Measurements from ENCODE around the gene ZSCAN29. TPM values are rescaled to one million over a fixed set of nuclear protein-coding genes. Genes with fewer than 3 reads are reported as not detected.

Gene ZSCAN29
- total RNA-seq, 1 experiment from 2014 or later = 32.8 TPM

DNA sequence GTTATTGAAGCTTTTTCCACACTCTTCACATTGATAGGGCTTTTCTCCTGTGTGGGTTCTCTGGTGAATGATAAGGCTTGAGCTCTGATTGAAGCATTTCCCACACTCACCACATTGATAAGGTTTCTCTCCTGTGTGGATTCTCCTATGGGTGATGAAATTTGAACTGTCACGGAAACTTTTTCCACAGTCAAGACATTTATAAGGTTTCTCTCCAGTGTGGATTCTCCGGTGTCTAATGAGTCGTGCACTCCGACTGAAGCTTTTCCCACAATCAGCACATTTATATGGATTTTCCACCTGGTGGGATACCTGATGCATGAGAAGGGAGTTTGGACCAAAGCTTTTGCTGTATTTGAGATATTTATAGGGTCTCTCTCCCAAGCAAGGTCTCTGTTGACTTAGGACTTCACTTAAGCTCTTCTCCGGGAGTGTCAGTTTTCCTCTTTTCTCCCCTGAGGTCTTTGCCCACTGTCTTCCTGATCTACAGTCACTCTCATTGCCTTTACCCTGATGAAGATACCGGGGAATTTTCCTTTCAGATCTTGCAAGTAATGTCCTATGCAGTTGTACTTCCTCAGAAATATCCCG lies 9.4 kb downstream of the ZSCAN29 start:
- ATAC-seq (no peak), DNase-seq (ENCODE audit: low read depth, low spot score) (no peak)
- TF ChIP-seq, protein P1, sequence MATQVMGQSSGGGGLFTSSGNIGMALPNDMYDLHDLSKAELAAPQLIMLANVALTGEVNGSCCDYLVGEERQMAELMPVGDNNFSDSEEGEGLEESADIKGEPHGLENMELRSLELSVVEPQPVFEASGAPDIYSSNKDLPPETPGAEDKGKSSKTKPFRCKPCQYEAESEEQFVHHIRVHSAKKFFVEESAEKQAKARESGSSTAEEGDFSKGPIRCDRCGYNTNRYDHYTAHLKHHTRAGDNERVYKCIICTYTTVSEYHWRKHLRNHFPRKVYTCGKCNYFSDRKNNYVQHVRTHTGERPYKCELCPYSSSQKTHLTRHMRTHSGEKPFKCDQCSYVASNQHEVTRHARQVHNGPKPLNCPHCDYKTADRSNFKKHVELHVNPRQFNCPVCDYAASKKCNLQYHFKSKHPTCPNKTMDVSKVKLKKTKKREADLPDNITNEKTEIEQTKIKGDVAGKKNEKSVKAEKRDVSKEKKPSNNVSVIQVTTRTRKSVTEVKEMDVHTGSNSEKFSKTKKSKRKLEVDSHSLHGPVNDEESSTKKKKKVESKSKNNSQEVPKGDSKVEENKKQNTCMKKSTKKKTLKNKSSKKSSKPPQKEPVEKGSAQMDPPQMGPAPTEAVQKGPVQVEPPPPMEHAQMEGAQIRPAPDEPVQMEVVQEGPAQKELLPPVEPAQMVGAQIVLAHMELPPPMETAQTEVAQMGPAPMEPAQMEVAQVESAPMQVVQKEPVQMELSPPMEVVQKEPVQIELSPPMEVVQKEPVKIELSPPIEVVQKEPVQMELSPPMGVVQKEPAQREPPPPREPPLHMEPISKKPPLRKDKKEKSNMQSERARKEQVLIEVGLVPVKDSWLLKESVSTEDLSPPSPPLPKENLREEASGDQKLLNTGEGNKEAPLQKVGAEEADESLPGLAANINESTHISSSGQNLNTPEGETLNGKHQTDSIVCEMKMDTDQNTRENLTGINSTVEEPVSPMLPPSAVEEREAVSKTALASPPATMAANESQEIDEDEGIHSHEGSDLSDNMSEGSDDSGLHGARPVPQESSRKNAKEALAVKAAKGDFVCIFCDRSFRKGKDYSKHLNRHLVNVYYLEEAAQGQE (IDR thresholded peaks at IDR 0.05; ENCODE audit: insufficient read depth in 1 of 2, low read depth in 2 of 2, low read length in 1 of 2) = no peak
- TF ChIP-seq POLR2AphosphoS5 (IDR thresholded peaks at IDR 0.05; ENCODE audit: low read depth, low read length) (no peak), SIN3A (IDR thresholded peaks at IDR 0.05; ENCODE audit: borderline replicate concordance, insufficient read depth, low read depth, low read length) (no peak), TCF7L2 (IDR thresholded peaks at IDR 0.05; ENCODE audit: low read depth, low read length) (no peak)
- TF ChIP-seq, protein P2, sequence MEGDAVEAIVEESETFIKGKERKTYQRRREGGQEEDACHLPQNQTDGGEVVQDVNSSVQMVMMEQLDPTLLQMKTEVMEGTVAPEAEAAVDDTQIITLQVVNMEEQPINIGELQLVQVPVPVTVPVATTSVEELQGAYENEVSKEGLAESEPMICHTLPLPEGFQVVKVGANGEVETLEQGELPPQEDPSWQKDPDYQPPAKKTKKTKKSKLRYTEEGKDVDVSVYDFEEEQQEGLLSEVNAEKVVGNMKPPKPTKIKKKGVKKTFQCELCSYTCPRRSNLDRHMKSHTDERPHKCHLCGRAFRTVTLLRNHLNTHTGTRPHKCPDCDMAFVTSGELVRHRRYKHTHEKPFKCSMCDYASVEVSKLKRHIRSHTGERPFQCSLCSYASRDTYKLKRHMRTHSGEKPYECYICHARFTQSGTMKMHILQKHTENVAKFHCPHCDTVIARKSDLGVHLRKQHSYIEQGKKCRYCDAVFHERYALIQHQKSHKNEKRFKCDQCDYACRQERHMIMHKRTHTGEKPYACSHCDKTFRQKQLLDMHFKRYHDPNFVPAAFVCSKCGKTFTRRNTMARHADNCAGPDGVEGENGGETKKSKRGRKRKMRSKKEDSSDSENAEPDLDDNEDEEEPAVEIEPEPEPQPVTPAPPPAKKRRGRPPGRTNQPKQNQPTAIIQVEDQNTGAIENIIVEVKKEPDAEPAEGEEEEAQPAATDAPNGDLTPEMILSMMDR (IDR thresholded peaks at IDR 0.05) = no peak
- no peaks in the 10 kb centered on the region for H3K27me3 ChIP-seq (ENCODE audit: control insufficient read depth, insufficient read depth, low read length)
- H3K9me3 ChIP-seq (ENCODE audit: control insufficient read depth, insufficient read depth, low read depth, low read length) = peaks cover 76% of the 10 kb centered on the region
- H3K36me3 ChIP-seq (ENCODE audit: control insufficient read depth, insufficient read depth, low read length) = no peaks in the 10 kb centered on the region; the same call in 1 of the 2 replicates
- no peaks in the 10 kb centered on the region for H3K4me1 ChIP-seq (ENCODE audit: control insufficient read depth, insufficient read depth, low read length)
- ChIA-PET CTCF (no interaction called here), POLR2A (no interaction called here)
- no peak overlapping the region for H3K27ac ChIP-seq (ENCODE audit: low read length)
- TSS peak; percentile 44 for BruUV-seq (replicated peaks)
- intact Hi-C loops (cut with micrococcal nuclease; ENCODE audit: unreplicated experiment) = no loop called here
- in situ Hi-C loops (cut with HindIII; ENCODE audit: low pct_unique_long_range_greater_than_20kb, low sequenced_read_pairs) = no loop called here
- H3K4me3 ChIP-seq (ENCODE audit: low read depth in 2 of 2, low read length in 2 of 2) = no peak overlapping the region

DNA sequence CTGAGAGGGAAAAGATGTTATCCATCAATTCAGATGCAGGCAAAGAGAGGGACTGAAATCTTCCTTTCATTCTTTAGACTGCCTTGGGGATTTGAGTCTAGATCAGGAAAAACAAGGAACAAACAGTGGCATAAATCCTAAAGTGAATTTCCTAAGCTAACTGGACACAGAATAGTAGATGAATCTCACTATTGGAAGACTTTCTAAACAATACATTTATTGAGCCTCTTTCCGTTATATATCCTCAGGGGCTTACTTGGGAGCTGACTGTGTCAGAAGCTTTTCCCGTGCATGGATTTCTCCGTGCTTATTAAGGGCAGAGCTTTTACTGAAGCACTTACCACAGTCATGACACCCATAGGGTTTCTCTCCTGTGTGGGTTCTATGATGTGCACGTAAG lies 10.0 kb downstream of the ZSCAN29 start:
- ATAC-seq = no peak
- peaks cover 70% of the 10 kb centered on the region for H3K9me3 ChIP-seq (ENCODE audit: control insufficient read depth, insufficient read depth, low read depth, low read length)
- DNase-seq (ENCODE audit: low read depth, low spot score) = no peak
- TF ChIP-seq, protein P1 (IDR thresholded peaks at IDR 0.05; ENCODE audit: insufficient read depth in 1 of 2, low read depth in 2 of 2, low read length in 1 of 2) = no peak
- TF ChIP-seq SIN3A (IDR thresholded peaks at IDR 0.05; ENCODE audit: borderline replicate concordance, insufficient read depth, low read depth, low read length) = no peak
- in situ Hi-C loops (cut with HindIII; ENCODE audit: low pct_unique_long_range_greater_than_20kb, low sequenced_read_pairs) = no loop called here
- CTCF ChIA-PET = no interaction called here
- POLR2A ChIA-PET = no interaction called here
- no TSS peak for BruUV-seq (replicated peaks)
- no peaks in the 10 kb centered on the region for H3K4me1 ChIP-seq (ENCODE audit: control insufficient read depth, insufficient read depth, low read length)
- no peaks in the 10 kb centered on the region; the same call in 1 of the 2 replicates for H3K36me3 ChIP-seq (ENCODE audit: control insufficient read depth, insufficient read depth, low read length)
- H3K27me3 ChIP-seq (ENCODE audit: control insufficient read depth, insufficient read depth, low read length) = no peaks in the 10 kb centered on the region
- intact Hi-C loops (cut with micrococcal nuclease; ENCODE audit: unreplicated experiment) = no loop called here
- no peak overlapping the region for H3K4me3 ChIP-seq (ENCODE audit: low read depth in 2 of 2, low read length in 2 of 2)
- no peak overlapping the region for H3K27ac ChIP-seq (ENCODE audit: low read length)
